Epithelial cell of proximal tubule (primary cell): ENCODE measurements around the gene ZNF100. TPM values are rescaled to one million over a fixed set of nuclear protein-coding genes. Genes with fewer than 3 reads are reported as not detected.
"Not testable (repeated sequence)": the region's sequence is repeated elsewhere in the genome, so short reads cannot be mapped to it uniquely, and the experiment has no call there.

Source experiments
- DNase-seq: peaks from one replicate; pipeline ENCODE4 v3.0.0-alpha.2; 2011; ENCODE audit warnings: low read depth
- H3K4me3 ChIP-seq: 2 replicates; pipeline ENCODE4 v1.5.1; 2011; ENCODE audit warnings: low read depth, mild to moderate bottlenecking, low read length
- total RNA-seq: library from RNA; depleted of rRNA; stranded (reverse); fragments of >200 nt; gene quantifications from 2 replicates; pipeline ENCODE4 v1.2.3, GENCODE V29; 2015
- TF ChIP-seq, protein P1 (sequence below): conservative IDR thresholded peaks from 2 replicates; pipeline ENCODE4 v1.5.1; 2012; ENCODE audit warnings: low read depth, mild to moderate bottlenecking, low read length

The ZNF100 gene
- total RNA-seq, 1 donor from 2014 or later, result 10.1 TPM

DNA sequence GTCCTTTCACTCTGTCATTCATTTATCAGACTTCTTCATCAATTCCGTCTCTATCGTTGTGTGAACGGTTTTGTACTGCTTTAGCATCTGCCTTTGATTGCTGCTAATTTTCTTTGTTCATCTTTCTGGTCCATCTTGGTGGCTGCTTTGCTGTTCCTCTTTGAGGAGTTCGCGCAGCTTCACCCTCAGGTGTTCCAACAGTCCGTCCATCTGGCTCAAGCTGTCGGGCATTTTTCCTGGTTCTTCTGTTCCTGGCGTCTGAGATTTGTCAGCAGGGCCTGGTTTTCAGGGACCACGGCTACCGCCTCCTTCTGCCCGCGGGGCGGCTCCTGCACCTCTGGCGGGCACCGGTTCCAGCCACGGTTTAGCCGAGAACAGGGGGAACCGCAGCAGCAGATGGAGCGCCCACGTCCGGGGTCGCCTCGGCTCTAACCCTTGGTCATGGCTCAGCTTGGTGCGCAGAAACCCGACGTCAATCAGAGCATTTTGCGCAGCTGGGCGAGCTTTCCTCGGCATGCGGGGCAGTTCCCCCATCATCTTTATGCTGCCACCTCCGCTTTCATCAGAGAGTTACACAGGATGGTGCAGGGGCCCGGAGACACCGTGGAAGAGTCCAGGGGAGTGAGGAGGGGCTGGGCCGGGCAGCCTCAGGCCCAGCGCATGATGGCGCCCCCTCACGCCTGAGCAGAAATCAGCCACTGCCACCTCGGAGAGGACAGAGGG lies 89.5 kb downstream of the ZNF100 start:
- no peak overlapping the region for H3K4me3 ChIP-seq
- no peak for DNase-seq
- TF ChIP-seq, protein P1, sequence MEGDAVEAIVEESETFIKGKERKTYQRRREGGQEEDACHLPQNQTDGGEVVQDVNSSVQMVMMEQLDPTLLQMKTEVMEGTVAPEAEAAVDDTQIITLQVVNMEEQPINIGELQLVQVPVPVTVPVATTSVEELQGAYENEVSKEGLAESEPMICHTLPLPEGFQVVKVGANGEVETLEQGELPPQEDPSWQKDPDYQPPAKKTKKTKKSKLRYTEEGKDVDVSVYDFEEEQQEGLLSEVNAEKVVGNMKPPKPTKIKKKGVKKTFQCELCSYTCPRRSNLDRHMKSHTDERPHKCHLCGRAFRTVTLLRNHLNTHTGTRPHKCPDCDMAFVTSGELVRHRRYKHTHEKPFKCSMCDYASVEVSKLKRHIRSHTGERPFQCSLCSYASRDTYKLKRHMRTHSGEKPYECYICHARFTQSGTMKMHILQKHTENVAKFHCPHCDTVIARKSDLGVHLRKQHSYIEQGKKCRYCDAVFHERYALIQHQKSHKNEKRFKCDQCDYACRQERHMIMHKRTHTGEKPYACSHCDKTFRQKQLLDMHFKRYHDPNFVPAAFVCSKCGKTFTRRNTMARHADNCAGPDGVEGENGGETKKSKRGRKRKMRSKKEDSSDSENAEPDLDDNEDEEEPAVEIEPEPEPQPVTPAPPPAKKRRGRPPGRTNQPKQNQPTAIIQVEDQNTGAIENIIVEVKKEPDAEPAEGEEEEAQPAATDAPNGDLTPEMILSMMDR, result no peak

DNA sequence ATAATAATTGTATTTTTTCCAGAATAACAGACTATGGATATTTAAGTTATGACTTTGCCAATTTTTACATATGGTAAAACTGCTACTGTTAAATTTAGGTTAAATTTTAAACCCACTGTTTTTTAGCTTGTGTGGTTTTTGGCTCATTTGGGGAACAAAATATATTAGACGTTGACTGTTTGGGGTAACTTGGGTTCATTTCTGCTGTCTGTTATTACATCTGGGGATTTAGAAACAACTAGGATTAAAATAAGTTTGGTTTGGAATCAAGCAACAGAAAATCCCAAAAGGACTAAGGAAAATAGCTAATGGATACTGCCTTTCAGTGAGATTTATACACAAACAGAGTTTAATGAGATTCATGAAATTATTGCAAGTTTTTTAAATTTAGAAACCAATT lies 92.9 kb downstream of the ZNF100 start:
- DNase-seq, result no peak
- H3K4me3 ChIP-seq, result no peak overlapping the region
- TF ChIP-seq, protein P1, result no peak

DNA sequence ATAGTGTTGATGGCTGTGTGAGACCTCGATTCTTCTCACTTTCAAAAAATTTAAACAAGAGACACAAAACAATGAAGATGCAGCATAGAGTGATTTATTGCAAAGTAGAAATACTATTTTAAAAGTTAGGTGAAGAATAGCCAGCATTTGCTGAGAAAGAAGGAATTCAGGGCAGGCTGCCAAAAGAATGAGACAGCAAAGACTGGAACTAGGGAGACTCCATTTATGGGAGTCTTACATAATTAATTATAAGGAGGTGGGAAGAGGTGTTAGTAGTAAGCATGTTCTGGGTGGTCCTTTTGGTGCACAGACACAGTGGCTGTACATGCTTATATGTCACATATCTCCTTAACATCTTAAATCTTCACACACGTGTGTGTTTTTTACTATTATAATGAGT lies 93.9 kb downstream of the ZNF100 start:
- not testable (repeated sequence) for DNase-seq, H3K4me3 ChIP-seq

Other genes with a start within 250 kb of the ZNF100 start
- 10.9 and 11.2 TPM in 2 replicates for gene ZNF43, start 68.6 kb upstream of the ZNF100 start, total RNA-seq
- gene ZNF208, start 243.4 kb upstream of the ZNF100 start, total RNA-seq, result 0.14 and 0.23 TPM in 2 replicates